CD4-positive, alpha-beta T cell treated with Interferon alpha-2 for 1 hour (primary cell): Measurements from ENCODE around the gene ANKFN1.

Experiments used
- DNase-seq, 2 donors: peaks; one replicate each; pipeline ENCODE4 v3.0.0-alpha.2; 2020 to 2022

Gene ANKFN1

DNA sequence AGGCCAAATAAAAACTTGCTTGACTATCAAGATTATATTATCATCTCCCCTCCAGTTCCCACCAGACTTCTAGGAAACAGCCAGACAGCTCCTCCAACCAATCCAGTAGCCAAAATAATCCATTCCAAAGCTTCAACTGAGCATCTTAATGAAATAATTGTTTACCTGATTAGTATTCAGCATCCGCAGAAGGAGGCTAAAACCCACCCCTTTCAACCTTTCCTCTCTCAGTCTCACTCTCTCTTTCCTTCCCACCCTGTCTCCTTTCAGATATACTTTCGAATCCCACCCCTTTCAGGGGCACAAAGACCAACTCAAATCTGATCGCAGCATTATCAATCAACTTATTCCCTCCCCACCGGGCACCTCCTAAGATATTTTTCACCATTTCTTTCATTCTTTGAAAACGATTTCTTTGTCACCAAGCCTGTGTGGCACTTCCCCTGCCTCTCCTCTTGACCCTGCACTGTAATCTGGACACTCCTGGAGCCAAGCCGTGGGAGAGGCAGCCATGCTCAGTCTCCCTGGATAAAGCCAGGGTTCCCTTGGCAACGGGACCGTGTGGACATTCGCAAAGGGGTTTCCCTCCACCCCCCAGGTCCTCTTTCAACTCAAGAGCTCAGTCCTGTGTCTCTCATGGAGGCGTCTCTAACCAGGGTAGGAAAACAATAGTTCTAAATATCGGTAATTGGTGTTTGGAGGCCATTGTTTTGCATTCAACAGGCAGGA is at the start of gene ANKFN1:
TSS of gene ANKFN1 (plus strand) at position 602 of the 729 bp plus-strand sequence. CDS start 59,193 bp downstream, outside the sequence.
- DNase-seq, result no peak

GRCh38 chr17:56108811-56109284 is 44.4 kb upstream of the ANKFN1 start:
- no peak for DNase-seq

GRCh38 chr17:56109836-56110235 is 43.4 kb upstream of the ANKFN1 start:
- DNase-seq, result no peak

GRCh38 chr17:56110463-56111135 is 42.7 kb upstream of the ANKFN1 start:
- no peak for DNase-seq

GRCh38 chr17:56111706-56112485 is 41.4 kb upstream of the ANKFN1 start:
- DNase-seq, result no peak

GRCh38 chr17:56113486-56113885 is 39.8 kb upstream of the ANKFN1 start:
- no peak for DNase-seq

- no peak for DNase-seq
Observed at GRCh38 chr17:56114469-56114868, 38.8 kb upstream of the ANKFN1 start.

DNA sequence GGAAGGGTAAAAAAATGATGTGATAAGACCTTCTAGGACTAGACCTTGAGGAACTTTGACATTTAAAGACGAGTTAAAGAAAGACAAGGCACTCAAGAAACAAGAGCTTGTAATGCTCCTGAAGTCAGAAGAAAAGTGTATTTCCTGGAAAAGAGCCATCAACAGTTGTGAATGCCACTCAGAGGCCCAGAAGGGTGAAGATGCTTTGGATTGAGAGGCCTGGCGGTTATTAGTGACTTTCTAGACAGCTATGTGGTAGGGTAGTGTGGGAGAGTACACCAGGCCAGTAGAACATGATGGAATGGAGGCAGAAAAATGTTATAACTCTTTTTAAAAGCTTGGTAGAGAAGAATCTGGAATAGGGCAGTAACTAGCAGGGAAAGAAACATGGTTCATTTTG is 34.1 kb upstream of the ANKFN1 start:
- no peak for DNase-seq

DNA sequence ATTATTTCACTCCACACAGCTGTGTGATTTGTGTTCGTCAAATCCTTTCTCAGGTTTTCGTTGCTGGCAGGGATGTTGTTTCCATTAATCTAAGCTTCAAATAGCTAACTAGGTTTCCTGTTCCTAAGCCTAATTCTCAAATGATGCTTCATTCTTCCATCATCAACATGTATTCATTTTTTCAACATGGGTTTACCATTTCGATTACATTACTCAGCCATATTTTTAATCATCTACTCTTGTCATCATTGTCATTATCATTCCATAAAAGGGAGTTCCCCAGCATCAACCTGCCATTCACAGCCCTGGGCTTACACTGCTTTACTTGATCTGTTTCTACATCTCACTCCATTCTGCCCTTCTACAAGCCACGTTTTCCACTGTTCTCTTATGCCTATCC is 33.3 kb upstream of the ANKFN1 start:
- no peak for DNase-seq

DNA sequence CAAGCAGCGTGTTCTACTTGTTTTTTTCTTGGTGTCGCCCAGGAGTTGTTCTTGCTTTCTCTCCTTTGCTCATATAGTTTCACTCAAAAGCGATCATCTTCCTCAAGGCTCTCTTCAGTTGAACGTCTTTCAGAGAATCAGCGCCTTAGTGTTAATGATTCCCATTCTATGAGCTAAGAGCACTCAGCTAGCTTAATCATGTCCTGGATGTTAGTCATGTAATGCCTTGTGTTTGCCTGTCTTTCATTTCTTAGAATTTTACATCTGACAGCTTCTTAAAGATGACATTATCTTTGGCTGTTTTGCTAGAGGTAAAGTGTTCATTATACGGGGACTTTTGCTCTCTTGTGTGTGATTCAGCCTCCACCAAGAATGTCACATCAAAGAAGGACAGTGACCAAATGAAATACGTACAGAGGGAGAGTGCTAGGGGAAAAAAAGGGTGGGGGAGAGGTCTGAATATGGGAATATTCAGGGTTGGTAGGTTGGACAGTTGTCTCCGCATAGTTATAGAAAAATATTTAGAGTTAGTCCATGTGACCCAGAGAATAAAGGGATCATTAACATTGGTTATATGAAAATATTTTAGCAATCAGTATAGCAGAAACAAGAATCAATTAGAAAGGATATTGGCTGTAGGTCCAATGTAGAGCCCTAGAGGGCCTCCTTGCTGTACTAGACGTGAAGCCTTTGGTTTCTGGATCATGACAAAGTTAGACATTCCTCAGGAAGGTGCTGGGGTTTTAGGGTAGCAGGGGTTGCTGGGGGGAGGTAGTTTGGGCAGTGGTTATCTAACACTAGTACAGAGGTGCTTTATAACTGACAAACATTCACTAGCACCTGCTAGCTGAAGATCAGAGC is 31.9 kb upstream of the ANKFN1 start:
- DNase-seq, result no peak

DNA sequence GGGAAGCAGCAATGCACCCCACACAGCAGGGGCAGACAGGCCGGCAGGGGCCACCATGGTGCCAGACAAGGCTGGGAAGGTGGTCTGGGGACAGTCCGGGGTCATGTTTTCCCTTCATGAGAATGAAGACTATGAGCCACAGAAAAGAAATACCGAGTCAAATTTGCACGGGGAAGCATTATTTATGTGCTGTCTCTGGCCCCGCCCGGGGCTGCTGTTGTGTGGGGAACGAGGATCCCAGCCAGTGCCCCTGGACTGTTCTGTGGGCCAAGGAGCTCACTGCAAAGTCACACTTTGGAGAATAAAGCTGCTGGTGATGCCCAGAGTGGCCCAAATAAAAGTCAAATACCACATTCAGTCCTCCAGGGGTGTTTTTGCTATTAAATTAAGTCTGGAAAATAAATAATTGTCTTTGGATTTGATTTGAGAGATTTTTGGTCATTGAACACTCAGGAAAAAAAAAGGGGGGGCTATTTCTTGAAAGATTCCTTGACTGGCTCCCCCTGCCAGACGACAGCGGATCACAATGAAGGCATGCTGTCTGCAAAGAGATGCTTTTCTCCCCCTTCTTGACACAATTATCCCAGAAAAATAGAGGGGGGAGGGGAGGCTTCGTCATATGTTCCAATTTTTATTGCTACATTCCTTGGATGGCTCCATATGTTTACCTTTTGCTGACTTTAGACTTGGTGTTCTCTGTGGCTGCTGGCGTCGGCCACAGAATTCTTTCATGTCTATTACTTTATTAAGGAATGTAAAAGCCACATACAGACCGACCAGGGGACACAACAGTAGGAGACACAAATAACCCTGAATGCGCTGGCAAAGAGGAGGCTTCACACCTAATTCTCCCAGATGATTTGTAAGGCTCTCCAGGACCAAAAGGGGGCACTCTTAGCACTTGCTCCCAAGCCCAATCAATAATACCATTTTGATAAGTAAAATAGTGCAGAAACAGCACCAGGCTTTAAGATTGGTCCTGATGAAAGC is 27.1 kb upstream of the ANKFN1 start:
- peak in 1 of 2 donors; percentile 8 for DNase-seq

DNA sequence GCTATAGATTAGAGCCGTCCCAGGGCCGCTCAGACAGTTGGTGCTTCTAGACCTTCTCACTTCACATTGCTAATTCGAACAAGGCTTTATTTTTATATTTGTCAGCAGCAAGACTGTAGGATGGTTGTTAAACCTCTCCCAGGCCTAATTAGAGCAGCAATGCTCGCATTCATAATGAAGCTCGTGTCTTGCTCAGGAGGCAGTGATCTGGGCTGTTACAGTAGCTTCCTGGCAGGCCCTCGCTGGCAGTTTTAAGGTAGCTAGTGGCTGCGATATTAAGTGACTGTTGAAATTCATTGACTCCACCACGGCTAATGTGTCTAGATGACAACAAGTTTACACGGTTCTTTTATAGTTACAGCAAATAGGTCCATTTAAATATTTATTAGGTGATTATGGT is 23.2 kb upstream of the ANKFN1 start:
- DNase-seq, result no peak

GRCh38 chr17:56130631-56131030 is 22.6 kb upstream of the ANKFN1 start:
- no peak for DNase-seq

- DNase-seq, result no peak
Observed at GRCh38 chr17:56131431-56131830, 21.8 kb upstream of the ANKFN1 start.

DNA sequence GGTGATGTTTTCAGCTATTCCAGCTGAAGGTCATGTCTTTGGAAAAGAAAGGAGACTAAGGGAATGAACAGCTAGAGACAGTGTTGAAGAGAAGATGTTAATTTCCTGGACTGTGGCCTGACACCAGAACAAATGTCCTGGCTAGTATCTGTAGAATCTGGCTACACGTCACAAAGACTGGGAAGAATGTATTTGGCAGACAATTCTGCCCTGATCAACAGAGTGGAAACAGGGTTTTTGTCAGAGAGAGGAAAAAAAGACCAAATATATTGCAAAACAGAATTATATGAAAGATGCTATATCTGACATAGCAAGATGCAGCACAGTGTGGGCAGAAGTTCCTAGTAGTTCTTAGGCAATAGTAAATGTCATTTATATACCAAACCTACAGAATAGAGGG is 17.0 kb upstream of the ANKFN1 start:
- DNase-seq, result no peak

DNA sequence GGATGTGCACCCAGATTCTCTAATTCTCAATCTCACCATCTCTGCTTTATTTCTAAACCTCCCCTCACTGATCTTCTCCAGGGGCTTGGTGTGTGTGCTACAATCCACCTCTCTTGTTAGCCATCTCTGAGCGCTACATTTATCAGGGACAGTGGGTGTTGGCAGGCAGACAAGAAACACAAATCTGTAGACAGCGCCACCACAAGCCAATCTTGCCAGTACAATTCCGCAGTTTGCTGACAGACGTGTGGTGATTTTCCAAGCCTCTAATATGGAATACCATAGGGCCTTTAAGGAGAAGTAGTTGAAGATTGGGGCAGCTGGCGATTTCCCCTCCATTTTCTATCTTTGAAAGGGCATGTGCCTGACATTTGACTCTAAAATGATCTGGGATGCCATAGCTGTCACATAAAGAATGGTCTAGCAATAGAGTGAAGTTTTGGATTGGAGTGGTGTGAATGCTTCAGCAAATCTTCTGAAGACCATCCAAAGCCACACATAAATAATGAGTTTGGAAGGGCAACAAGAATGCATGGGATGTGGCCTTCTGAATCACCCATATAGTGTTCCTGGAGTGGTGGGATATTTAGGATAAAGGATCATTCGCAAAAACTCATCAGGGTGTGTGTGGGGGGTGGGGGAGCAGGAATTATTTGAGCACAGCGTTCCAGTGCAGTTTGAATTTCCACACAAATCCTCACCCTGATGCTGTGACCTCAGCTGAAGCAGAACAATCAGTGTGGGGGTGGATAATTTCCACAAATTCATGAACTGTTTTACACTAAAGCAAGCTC is 12.0 kb upstream of the ANKFN1 start:
- no peak for DNase-seq

GRCh38 chr17:56142325-56142724 is 10.9 kb upstream of the ANKFN1 start:
- no peak for DNase-seq

DNA sequence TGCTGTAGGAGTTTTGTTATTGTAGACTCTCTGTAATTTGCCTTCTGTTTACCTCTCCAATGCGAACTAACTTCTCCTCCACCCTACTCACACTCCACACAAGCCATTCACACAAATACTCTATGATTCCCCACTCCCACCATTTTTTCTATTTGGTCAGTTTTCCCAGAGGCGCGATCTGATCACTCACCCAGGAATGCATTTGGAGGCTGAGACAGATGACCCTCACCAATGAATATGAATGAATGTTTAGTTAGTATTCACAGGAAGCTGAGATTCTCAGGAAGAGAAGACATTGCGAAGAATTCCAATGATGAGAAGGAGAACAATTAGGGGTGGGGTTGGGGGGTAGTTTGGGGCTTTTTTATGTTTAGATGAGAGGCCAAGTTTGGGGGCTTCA is 10.5 kb upstream of the ANKFN1 start:
- DNase-seq, result no peak

- no peak for DNase-seq
Observed at GRCh38 chr17:56144223-56144622, 9.1 kb upstream of the ANKFN1 start.

DNA sequence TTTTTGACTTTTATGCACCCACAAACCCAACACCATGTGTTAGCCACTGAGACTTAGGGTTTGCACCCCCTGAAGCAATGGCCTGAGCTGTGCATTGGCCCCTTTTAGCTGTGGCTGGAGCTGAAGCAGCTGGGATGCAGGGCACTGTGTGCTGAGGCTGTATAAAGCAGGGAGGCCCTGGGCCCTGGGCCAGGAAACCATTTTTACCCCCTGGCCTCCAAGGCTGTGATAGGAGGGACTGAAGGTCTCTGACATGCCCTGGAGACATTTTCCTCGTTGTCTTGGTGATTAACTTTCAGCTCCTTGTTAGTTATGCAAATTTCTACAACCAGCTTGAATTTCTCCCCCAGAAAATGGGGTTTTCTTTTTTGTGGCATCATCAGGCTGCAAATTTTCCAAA is 6.7 kb upstream of the ANKFN1 start:
- no peak for DNase-seq

DNA sequence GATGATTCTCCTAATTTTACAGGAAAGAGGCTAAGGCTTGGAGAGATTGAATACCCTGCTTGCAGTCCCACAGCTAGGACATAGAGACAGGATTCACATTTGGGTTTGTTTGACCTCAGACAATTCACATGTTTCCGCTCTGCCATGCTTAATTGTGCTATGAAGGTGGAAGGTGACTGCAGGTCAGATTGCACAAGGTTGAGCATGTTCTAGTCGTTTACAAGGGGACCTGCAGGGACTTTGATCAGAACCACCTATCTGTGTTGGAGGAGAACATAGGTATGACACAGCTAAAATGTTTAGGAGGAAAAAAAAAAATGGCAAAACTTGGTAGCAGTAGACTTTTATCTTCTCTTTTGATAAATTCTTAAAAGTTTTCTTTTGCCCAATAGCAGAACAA is 4.9 kb upstream of the ANKFN1 start:
- DNase-seq, result no peak
